K562 (cell line): ENCODE data around the gene RNU6-8. TPM values are rescaled to one million over a fixed set of nuclear protein-coding genes. Genes with fewer than 3 reads are reported as not detected.

Experiments
- ATAC-seq: fragments of 200-7000 bp; cut with Tn5 transposase; 3 replicates; pipeline ENCODE4 v1.9.1; 2020; ENCODE audit warnings: moderate library complexity
- BruUV-seq: library from RNA; stranded (reverse); fragments of 400-500 nt; replicated peaks from 2 replicates; lab custom pipeline; 2021; lab: Mats Ljungman, UMichigan
- CTCF ChIA-PET: fragments of 300-600 bp; formaldehyde crosslinking; extraction: SDS; loops from one replicate; lab custom pipeline; 2021; ENCODE audit warnings: low intra/inter-chr PET ratio; lab: Yijun Ruan, JAX
- POLR2A ChIA-PET: fragments of 300-600, 350-650 bp; sonication (Branson Sonifier 250); formaldehyde crosslinking; extraction: SDS; loops from one replicate; lab custom pipeline; 2021; ENCODE audit warnings: antibody characterized with exemption, inconsistent platforms; lab: Yijun Ruan, JAX
- DNase-seq, 4 experiments: peaks; one replicate each; pipeline versions ENCODE4 v3.0.0 to v3.0.0-alpha.2; 2011 to 2018; ENCODE audit warnings: low spot score in 3 of 4, mixed read lengths in 3 of 4; ENCODE audit errors: extremely low read depth in 1 of 4
- FAIRE-seq: peaks from 2 replicates; lab custom pipeline; 2011; peaks lifted over from hg19 to GRCh38; lab: Jason Lieb, UNC
- H2AFZ ChIP-seq: 2 replicates; pipeline ENCODE4 v1.6.0; 2011; ENCODE audit warnings: low read depth, low read length, control low read depth, inconsistent platforms
- H3K27ac ChIP-seq: fragments of 200-600 bp; 3 replicates; pipeline ENCODE4 v1.8.0; 2011; ENCODE audit warnings: low read depth, mild to moderate bottlenecking, control low read depth, inconsistent platforms, low read length, moderate library complexity, mixed read lengths; ENCODE audit errors: extremely low read depth
- H3K27me3 ChIP-seq, 2 experiments: fragments of 300-600 bp in 1 of 2; 2 replicates in 1 of 2; 3 replicates in 1 of 2; pipeline versions ENCODE4 v1.6.0 to v1.8.0; 2011; ENCODE audit warnings: inconsistent platforms in 2 of 2, low read length in 2 of 2, mild to moderate bottlenecking in 1 of 2, mixed read lengths in 1 of 2, moderate library complexity in 1 of 2; ENCODE audit not compliant: control insufficient read depth in 2 of 2, insufficient read depth in 2 of 2
- H3K36me3 ChIP-seq: fragments of 300-600 bp; 3 replicates; pipeline ENCODE4 v1.8.0; 2011; ENCODE audit warnings: mild to moderate bottlenecking, low read length, inconsistent platforms; ENCODE audit not compliant: control insufficient read depth, insufficient read depth
- H3K4me1 ChIP-seq, 2 experiments: fragments of 200-600 bp in 1 of 2; replicated peaks in 1 of 2; 2 replicates in 1 of 2; 3 replicates in 1 of 2; pipeline versions ENCODE4 v1.5.1 to v1.8.0; 2011; ENCODE audit warnings: inconsistent platforms in 2 of 2, low read length in 2 of 2, mild to moderate bottlenecking in 1 of 2, mixed read lengths in 1 of 2, moderate library complexity in 1 of 2; ENCODE audit not compliant: control insufficient read depth in 2 of 2, insufficient read depth in 2 of 2
- H3K4me2 ChIP-seq: 2 replicates; pipeline ENCODE4 v1.6.1; 2011; ENCODE audit warnings: low read length, control low read depth, inconsistent platforms, mixed read lengths; ENCODE audit not compliant: insufficient read depth
- H3K4me3 ChIP-seq: fragments of 200-600 bp; sonication (generic), shearing (Covaris generic); 2 replicates; pipeline ENCODE4 v1.5.1; 2016; ENCODE audit warnings: control low read depth, inconsistent platforms
- H3K79me2 ChIP-seq: fragments of 200-600 bp; 3 replicates; pipeline ENCODE4 v1.8.0; 2011; ENCODE audit warnings: low read length, inconsistent platforms; ENCODE audit not compliant: control insufficient read depth, insufficient read depth
- H3K9ac ChIP-seq, 2 experiments: 2 replicates each; pipeline versions ENCODE4 v1.6.0 to v1.6.1; 2011; ENCODE audit warnings: low read depth in 2 of 2, low read length in 2 of 2, control low read depth in 1 of 2, inconsistent platforms in 1 of 2, mild to moderate bottlenecking in 1 of 2, mixed read lengths in 1 of 2; ENCODE audit not compliant: insufficient read depth in 1 of 2
- H3K9me1 ChIP-seq: one replicate; pipeline ENCODE4 v1.6.0; 2011; ENCODE audit warnings: inconsistent platforms, mild to moderate bottlenecking, low read length, moderate library complexity; ENCODE audit not compliant: control insufficient read depth, insufficient read depth
- H3K9me3 ChIP-seq: replicated peaks from 2 replicates; pipeline ENCODE4 v1.5.1; 2011; ENCODE audit warnings: low read depth, low read length, inconsistent platforms; ENCODE audit not compliant: control insufficient read depth, insufficient read depth
- H4K20me1 ChIP-seq: replicated peaks from 2 replicates; pipeline ENCODE4 v1.6.1; 2011; ENCODE audit warnings: low read length, inconsistent platforms, mixed read lengths; ENCODE audit not compliant: control insufficient read depth, insufficient read depth
- MIER1 ChIP-seq: fragments of 450-650 bp; IDR thresholded peaks from 2 replicates; pipeline ENCODE4 v1.6.1; 2016; ENCODE audit warnings: antibody characterized with exemption, mild to moderate bottlenecking, low read depth
- NFE2L1 ChIP-seq: fragments of 450-650 bp; IDR thresholded peaks from 2 replicates; pipeline ENCODE4 v1.6.1; 2016; ENCODE audit warnings: missing genetic modification characterization, low read depth, mild to moderate bottlenecking, missing compliant biosample characterization, moderate library complexity, borderline replicate concordance
- NONO ChIP-seq, 2 experiments: fragments of 200-400 bp in 1 of 2; fragments of 450-650 bp in 1 of 2; formaldehyde crosslinking in 1 of 2; IDR thresholded peaks; 2 replicates each; pipeline ENCODE4 v1.6.1; 2017; ENCODE audit warnings: low read depth in 2 of 2, mild to moderate bottlenecking in 2 of 2, moderate library complexity in 2 of 2, low read length in 1 of 2
- NR2C2 ChIP-seq, 2 experiments: fragments of 200-800 bp in 1 of 2; sonication (Bioruptor generic) in 1 of 2; sonication (generic) in 1 of 2; formaldehyde crosslinking in 1 of 2; IDR thresholded peaks; 2 replicates each; pipeline versions ENCODE4 v1.6.1 to v1.8.0; 2016 to 2022; ENCODE audit warnings: mild to moderate bottlenecking in 1 of 2, missing compliant biosample characterization in 1 of 2, missing genetic modification characterization in 1 of 2, missing genetic modification reagents in 1 of 2
- SRSF7 ChIP-seq: fragments of 200-400 bp; formaldehyde crosslinking; optimal IDR thresholded peaks from 2 replicates; pipeline ENCODE3; 2017; ENCODE audit warnings: mild to moderate bottlenecking, low read depth, low read length
- WGBS: fragments of 100-300 bp; shearing (Covaris generic); methylation state at CpG from one replicate; pipeline ENCODE4 v1.1.6; 2016; ENCODE audit warnings: low coverage, mixed read lengths; ENCODE audit not compliant: insufficient coverage; ENCODE audit errors: missing lambda C conversion rate; 5-methylcytosine and 5-hydroxymethylcytosine counted together
- in situ Hi-C: fragments of 300-500 bp; cut with MboI; formaldehyde crosslinking; loops from 4 replicates; pipeline ENCODE4 v1.15.0; 2018; ENCODE audit warnings: inconsistent platforms, mixed read lengths
- intact Hi-C: fragments of 100-400 bp; cut with micrococcal nuclease; formaldehyde crosslinking; loops from 2 replicates; pipeline ENCODE4 v1.14.2; 2022
- polyA plus RNA-seq, 8 experiments: library from polyadenylated mRNA; depleted of rRNA in 4 of 8; stranded (reverse) in 5 of 8; unstranded in 3 of 8; fragments of >200 nt; fragmentation: Nextera tagmentation in 2 of 8; fragmentation: Illumina TruSeq in 1 of 8; extraction: Ambion mirVana in 2 of 8; extraction: Trizol in 1 of 8; gene quantifications; 2 replicates each; pipeline versions ENCODE4 v1.2.1 to v1.2.3, GENCODE V29; 2011 to 2014; ENCODE audit warnings: inconsistent platforms in 1 of 8, missing spikeins in 1 of 8
- total RNA-seq, 7 experiments: library from RNA; depleted of rRNA in 6 of 7; stranded (reverse); fragments of >200 nt in 6 of 7; fragmentation: Illumina TruSeq in 2 of 7; extraction: Trizol in 2 of 7; gene quantifications; 2 replicates each; pipeline versions ENCODE4 v1.2.1 to v1.2.3, GENCODE V29; 2011 to 2021; ENCODE audit warnings: low replicate concordance in 1 of 7
- TF ChIP-seq, protein P1 (sequence below): fragments of 450-650 bp; IDR thresholded peaks from 2 replicates; pipeline ENCODE4 v1.6.1; 2016
- TF ChIP-seq, protein P2 (sequence below): fragments of 250-450 bp; sonication (Bioruptor Pico); IDR thresholded peaks from 2 replicates; pipeline ENCODE4 v1.4.0; 2020; ENCODE audit warnings: mild to moderate bottlenecking, moderate library complexity
- TF ChIP-seq, protein P3 (sequence below): fragments of 450-650 bp; formaldehyde crosslinking; IDR thresholded peaks from 2 replicates; pipeline ENCODE4 v1.4.0; 2022; ENCODE audit warnings: missing genetic modification characterization
- TF ChIP-seq, protein P4 (sequence below), 2 experiments: fragments of 450-650 bp in 1 of 2; sonication (generic) in 1 of 2; formaldehyde crosslinking in 1 of 2; IDR thresholded peaks in 1 of 2; conservative IDR thresholded peaks in 1 of 2; 2 replicates each; pipeline versions ENCODE4 v1.6.1 to v1.8.1; 2016 to 2023; ENCODE audit warnings: mild to moderate bottlenecking in 2 of 2, moderate library complexity in 2 of 2, inconsistent platforms in 1 of 2, missing genetic modification reagents in 1 of 2

Gene RNU6-8
- total and polyA plus RNA-seq, 9 of the 15 experiments (the other 6 are each of a cell fraction or from before 2014, with no cell fraction given) = not detected

DNA sequence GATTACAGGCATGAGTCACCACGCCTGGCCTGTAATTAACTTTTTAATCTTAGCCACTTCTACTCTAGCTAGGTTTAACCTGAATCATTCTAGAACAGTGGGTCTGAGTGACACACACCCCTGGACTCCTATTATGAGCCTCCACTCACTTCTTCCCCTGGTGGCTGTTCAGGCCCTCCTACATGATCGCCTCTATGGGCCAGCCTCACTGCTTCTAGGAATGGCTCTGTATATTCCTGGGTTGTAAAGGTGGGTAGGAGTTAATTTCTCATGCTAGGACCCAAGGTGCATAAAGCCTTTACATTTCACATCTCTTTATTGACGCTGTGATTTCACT lies 8.0 kb upstream of the RNU6-8 start:
- Histone ChIP-seq H3K9me1 (no peaks in the 10 kb centered on the region), H3K4me2 (no peak overlapping the region), H3K36me3 (no peaks in the 10 kb centered on the region), H3K9me3 (no peaks in the 10 kb centered on the region), H3K27ac (no peak overlapping the region), H3K27me3 (no peaks in the 10 kb centered on the region), H3K79me2 (no peaks in the 10 kb centered on the region), H4K20me1 (no peaks in the 10 kb centered on the region), H2AFZ (no peak overlapping the region), H3K4me3 (no peak overlapping the region), H3K9ac (no peak overlapping the region), H3K4me1 (no peaks in the 10 kb centered on the region; a peak in 1 of 5 replicates)
- FAIRE-seq (no peak), DNase-seq (no peak), ATAC-seq (peak; percentile 37; the same call in 2 of the 3 replicates)
- ChIA-PET POLR2A (no interaction called here), CTCF (no interaction called here)
- in situ Hi-C loops (no loop called here), intact Hi-C loops (no loop called here)
- no TSS peak for BruUV-seq
- 56% methylated on average over 3 of the region's 3 CpGs for WGBS
- TF ChIP-seq SRSF7 (no peak), NONO (IDR thresholded peaks at IDR 0.05; ENCODE audit: low read depth in 2 of 2, low read length in 1 of 2) (no peak), MIER1 (no peak), NR2C2 (CRISPR knock-in tag; IDR thresholded peaks at IDR 0.05) (no peak), NR2C2 (tag; IDR thresholded peaks at IDR 0.05) (no peak), NFE2L1 (tag) (no peak)
- TF ChIP-seq, protein P1, sequence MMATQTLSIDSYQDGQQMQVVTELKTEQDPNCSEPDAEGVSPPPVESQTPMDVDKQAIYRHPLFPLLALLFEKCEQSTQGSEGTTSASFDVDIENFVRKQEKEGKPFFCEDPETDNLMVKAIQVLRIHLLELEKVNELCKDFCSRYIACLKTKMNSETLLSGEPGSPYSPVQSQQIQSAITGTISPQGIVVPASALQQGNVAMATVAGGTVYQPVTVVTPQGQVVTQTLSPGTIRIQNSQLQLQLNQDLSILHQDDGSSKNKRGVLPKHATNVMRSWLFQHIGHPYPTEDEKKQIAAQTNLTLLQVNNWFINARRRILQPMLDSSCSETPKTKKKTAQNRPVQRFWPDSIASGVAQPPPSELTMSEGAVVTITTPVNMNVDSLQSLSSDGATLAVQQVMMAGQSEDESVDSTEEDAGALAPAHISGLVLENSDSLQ = 0 out of 2 replicates have a peak, but pooled peaks have one; percentile 29
- TF ChIP-seq, protein P2, sequence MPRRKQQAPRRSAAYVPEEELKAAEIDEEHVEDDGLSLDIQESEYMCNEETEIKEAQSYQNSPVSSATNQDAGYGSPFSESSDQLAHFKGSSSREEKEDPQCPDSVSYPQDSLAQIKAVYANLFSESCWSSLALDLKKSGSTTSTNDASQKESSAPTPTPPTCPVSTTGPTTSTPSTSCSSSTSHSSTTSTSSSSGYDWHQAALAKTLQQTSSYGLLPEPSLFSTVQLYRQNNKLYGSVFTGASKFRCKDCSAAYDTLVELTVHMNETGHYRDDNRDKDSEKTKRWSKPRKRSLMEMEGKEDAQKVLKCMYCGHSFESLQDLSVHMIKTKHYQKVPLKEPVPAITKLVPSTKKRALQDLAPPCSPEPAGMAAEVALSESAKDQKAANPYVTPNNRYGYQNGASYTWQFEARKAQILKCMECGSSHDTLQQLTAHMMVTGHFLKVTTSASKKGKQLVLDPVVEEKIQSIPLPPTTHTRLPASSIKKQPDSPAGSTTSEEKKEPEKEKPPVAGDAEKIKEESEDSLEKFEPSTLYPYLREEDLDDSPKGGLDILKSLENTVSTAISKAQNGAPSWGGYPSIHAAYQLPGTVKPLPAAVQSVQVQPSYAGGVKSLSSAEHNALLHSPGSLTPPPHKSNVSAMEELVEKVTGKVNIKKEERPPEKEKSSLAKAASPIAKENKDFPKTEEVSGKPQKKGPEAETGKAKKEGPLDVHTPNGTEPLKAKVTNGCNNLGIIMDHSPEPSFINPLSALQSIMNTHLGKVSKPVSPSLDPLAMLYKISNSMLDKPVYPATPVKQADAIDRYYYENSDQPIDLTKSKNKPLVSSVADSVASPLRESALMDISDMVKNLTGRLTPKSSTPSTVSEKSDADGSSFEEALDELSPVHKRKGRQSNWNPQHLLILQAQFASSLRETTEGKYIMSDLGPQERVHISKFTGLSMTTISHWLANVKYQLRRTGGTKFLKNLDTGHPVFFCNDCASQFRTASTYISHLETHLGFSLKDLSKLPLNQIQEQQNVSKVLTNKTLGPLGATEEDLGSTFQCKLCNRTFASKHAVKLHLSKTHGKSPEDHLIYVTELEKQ (CRISPR knock-in tag) = no peak
- TF ChIP-seq, protein P3, sequence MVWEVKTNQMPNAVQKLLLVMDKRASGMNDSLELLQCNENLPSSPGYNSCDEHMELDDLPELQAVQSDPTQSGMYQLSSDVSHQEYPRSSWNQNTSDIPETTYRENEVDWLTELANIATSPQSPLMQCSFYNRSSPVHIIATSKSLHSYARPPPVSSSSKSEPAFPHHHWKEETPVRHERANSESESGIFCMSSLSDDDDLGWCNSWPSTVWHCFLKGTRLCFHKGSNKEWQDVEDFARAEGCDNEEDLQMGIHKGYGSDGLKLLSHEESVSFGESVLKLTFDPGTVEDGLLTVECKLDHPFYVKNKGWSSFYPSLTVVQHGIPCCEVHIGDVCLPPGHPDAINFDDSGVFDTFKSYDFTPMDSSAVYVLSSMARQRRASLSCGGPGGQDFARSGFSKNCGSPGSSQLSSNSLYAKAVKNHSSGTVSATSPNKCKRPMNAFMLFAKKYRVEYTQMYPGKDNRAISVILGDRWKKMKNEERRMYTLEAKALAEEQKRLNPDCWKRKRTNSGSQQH = no peak
- TF ChIP-seq, protein P4, sequence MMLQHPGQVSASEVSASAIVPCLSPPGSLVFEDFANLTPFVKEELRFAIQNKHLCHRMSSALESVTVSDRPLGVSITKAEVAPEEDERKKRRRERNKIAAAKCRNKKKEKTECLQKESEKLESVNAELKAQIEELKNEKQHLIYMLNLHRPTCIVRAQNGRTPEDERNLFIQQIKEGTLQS (IDR thresholded peaks at IDR 0.05) = 0 out of 2 replicates have a peak, but pooled peaks have one; percentile 3
- TF ChIP-seq, protein P4 (CRISPR knock-in tag; conservative IDR thresholded peaks at IDR 0.05) = no peak
